B cell (primary cell): Measurements from ENCODE around the gene SNAP47. TPM values are rescaled to one million over a fixed set of nuclear protein-coding genes. Genes with fewer than 3 reads are reported as not detected.
A peak's percentile ranks its signal among the peaks of the same experiment; 100 is the strongest.

Experiments used
- ATAC-seq: fragments of 200-7000 bp; cut with Tn5 transposase; one replicate; pipeline ENCODE4 v1.10.0; 2021; ENCODE audit warnings: low read depth, mild to moderate bottlenecking, moderate number of reproducible peaks, moderate library complexity
- CTCF ChIA-PET: fragments of 350-600 bp; sonication (Branson Sonifier 250); formaldehyde crosslinking; loops from one replicate; lab custom pipeline; 2021; ENCODE audit warnings: antibody characterized with exemption, inconsistent platforms; lab: Charles Lee
- POLR2A ChIA-PET: fragments of 350-600 bp; sonication (Branson Sonifier 250); formaldehyde crosslinking; loops from one replicate; lab custom pipeline; 2021; ENCODE audit warnings: antibody characterized with exemption; lab: Charles Lee
- DNase-seq: peaks from one replicate; pipeline ENCODE4 v3.0.0; 2013
- H2AFZ ChIP-seq: 2 replicates; pipeline ENCODE4 v1.6.1; 2012; ENCODE audit warnings: mild to moderate bottlenecking, low read depth, low read length; ENCODE audit not compliant: insufficient read depth, poor library complexity, severe bottlenecking
- H3K27ac ChIP-seq, 2 donors: 1 replicate in 1 of 2; 2 replicates in 1 of 2; pipeline ENCODE4 v1.5.1; 2012 to 2013; ENCODE audit warnings: low read length in 2 of 2, mild to moderate bottlenecking in 2 of 2, moderate library complexity in 1 of 2
- H3K27me3 ChIP-seq, 4 experiments: fragments of 200-600 bp in 1 of 4; sonication (generic) in 1 of 4; replicated peaks in 1 of 4; 1 replicate in 2 of 4; 2 replicates in 2 of 4; pipeline versions ENCODE4 v1.6.1 to v1.7.0; 2013 to 2016; ENCODE audit warnings: low read length in 3 of 4, mild to moderate bottlenecking in 2 of 4, mixed read lengths in 1 of 4, moderate library complexity in 1 of 4; ENCODE audit not compliant: insufficient read depth in 4 of 4, control insufficient read depth in 3 of 4; ENCODE audit errors: control extremely low read depth in 1 of 4
- H3K36me3 ChIP-seq, 2 experiments: replicated peaks in 1 of 2; 1 replicate in 1 of 2; 2 replicates in 1 of 2; pipeline versions ENCODE4 v1.6.1 to v1.7.1; 2013; ENCODE audit warnings: low read length in 1 of 2; ENCODE audit not compliant: insufficient read depth in 2 of 2, control insufficient read depth in 1 of 2; ENCODE audit errors: control extremely low read depth in 1 of 2, extremely low read depth in 1 of 2
- H3K4me1 ChIP-seq, 2 donors: fragments of 200-600 bp in 1 of 2; sonication (generic) in 1 of 2; 1 replicate in 1 of 2; 2 replicates in 1 of 2; pipeline versions ENCODE4 v1.5.1 to v1.6.1; 2013 to 2017; ENCODE audit warnings: low read length in 2 of 2; ENCODE audit not compliant: control insufficient read depth in 2 of 2, insufficient read depth in 2 of 2
- H3K4me2 ChIP-seq: replicated peaks from 2 replicates; pipeline ENCODE3; 2012; ENCODE audit warnings: mild to moderate bottlenecking, low read depth, low read length; ENCODE audit not compliant: poor library complexity, severe bottlenecking
- H3K4me3 ChIP-seq, 5 experiments: fragments of 200-600 bp in 1 of 5; sonication (generic) in 1 of 5; 1 replicate in 3 of 5; 2 replicates in 2 of 5; pipeline versions ENCODE4 v1.5.1 to v1.7.0; 2011 to 2016; ENCODE audit warnings: low read length in 4 of 5, mild to moderate bottlenecking in 4 of 5, low read depth in 2 of 5, control low read depth in 1 of 5, moderate library complexity in 1 of 5; ENCODE audit not compliant: insufficient read depth in 1 of 5; ENCODE audit errors: control extremely low read depth in 1 of 5, extremely low read depth in 1 of 5
- H3K79me2 ChIP-seq: fragments of 200-600 bp; sonication (generic); one replicate; pipeline ENCODE4 v1.6.0; 2016; ENCODE audit warnings: low read length; ENCODE audit not compliant: control insufficient read depth, insufficient read depth
- H3K9ac ChIP-seq: fragments of 200-600 bp; sonication (generic); 2 replicates; pipeline ENCODE4 v1.6.1; 2017; ENCODE audit warnings: mild to moderate bottlenecking, low read length, moderate library complexity
- H3K9me3 ChIP-seq, 3 donors: one replicate each; pipeline versions ENCODE4 v1.6.1 to v1.7.1; 2013; ENCODE audit warnings: low read length in 2 of 3; ENCODE audit not compliant: control insufficient read depth in 2 of 3, insufficient read depth in 1 of 3; ENCODE audit errors: control extremely low read depth in 1 of 3
- H4K20me1 ChIP-seq: 2 replicates; pipeline ENCODE4 v1.6.0; 2012; ENCODE audit warnings: mild to moderate bottlenecking, low read length; ENCODE audit not compliant: insufficient read depth, control insufficient read depth, poor library complexity, severe bottlenecking
- H3K27ac Mint-ChIP-seq: one replicate; pipeline ENCODE4 v1.8.0; 2021; ENCODE audit warnings: mixed read lengths
- H3K27me3 Mint-ChIP-seq: one replicate; pipeline ENCODE4 v1.8.0; 2021; ENCODE audit warnings: mixed read lengths
- H3K4me1 Mint-ChIP-seq: one replicate; pipeline ENCODE4 v1.8.0; 2021; ENCODE audit warnings: mixed read lengths
- H3K4me3 Mint-ChIP-seq: one replicate; pipeline ENCODE4 v1.8.0; 2021; ENCODE audit warnings: mixed read lengths
- H3K9me3 Mint-ChIP-seq: one replicate; pipeline ENCODE4 v1.8.0; 2022; ENCODE audit warnings: mixed read lengths; ENCODE audit not compliant: insufficient read depth
- EZH2 ChIP-seq: IDR thresholded peaks from 2 replicates; pipeline ENCODE4 v1.6.1; 2012; ENCODE audit warnings: borderline replicate concordance, low read depth, mild to moderate bottlenecking, moderate library complexity, low read length; ENCODE audit not compliant: insufficient read depth, poor library complexity, severe bottlenecking
- WGBS: methylation state at CpG from one replicate; pipeline ENCODE4 v1.1.5; 2013; ENCODE audit warnings: missing lambda C conversion rate; ENCODE audit not compliant: insufficient coverage; 5-methylcytosine and 5-hydroxymethylcytosine counted together
- intact Hi-C: fragments of 100-400 bp; cut with micrococcal nuclease; formaldehyde crosslinking; loops from one replicate; pipeline ENCODE4 v1.10.0; 2022
- polyA plus RNA-seq: library from polyadenylated mRNA; depleted of rRNA; stranded (reverse); fragments of >200 nt; gene quantifications from 2 replicates; pipeline ENCODE4 v1.2.3, GENCODE V29; 2012
- total RNA-seq, 2 donors: library from RNA; stranded (reverse); fragments of 120-200 nt in 1 of 2; gene quantifications; 1 replicate in 1 of 2; 2 replicates in 1 of 2; pipeline versions ENCODE4 v1.2.3 to v1.2.4, GENCODE V29; 2013 to 2022
- TF ChIP-seq, protein P1 (sequence below): fragments of 200-600 bp; IDR thresholded peaks from one replicate; pipeline ENCODE4 v1.8.0; 2022; ENCODE audit warnings: antibody characterized with exemption, mild to moderate bottlenecking

Gene SNAP47
- total and polyA plus RNA-seq, 2 donors (not counting 1 experiment from before 2014, with no cell fraction given) = 25.6 to 34.9 TPM

- peaks cover 20% of the 10 kb centered on the region for H4K20me1 ChIP-seq
- Mint-ChIP-seq H3K27me3 (no peaks in the 10 kb centered on the region), H3K27ac (peak overlapping the region; percentile 87), H3K4me1 (peaks cover 39% of the 10 kb centered on the region), H3K9me3 (no peaks in the 10 kb centered on the region), H3K4me3 (peak overlapping the region; percentile 91)
- H3K9ac ChIP-seq = peak overlapping the region; percentile 94
- no peaks in the 10 kb centered on the region for H3K9me3 ChIP-seq
- no peaks in the 10 kb centered on the region for H3K27me3 ChIP-seq
- peak overlapping the region; percentile 34 to 96 (median 83) for H3K4me3 ChIP-seq
- no peak for TF ChIP-seq EZH2
- TF ChIP-seq, protein P1, sequence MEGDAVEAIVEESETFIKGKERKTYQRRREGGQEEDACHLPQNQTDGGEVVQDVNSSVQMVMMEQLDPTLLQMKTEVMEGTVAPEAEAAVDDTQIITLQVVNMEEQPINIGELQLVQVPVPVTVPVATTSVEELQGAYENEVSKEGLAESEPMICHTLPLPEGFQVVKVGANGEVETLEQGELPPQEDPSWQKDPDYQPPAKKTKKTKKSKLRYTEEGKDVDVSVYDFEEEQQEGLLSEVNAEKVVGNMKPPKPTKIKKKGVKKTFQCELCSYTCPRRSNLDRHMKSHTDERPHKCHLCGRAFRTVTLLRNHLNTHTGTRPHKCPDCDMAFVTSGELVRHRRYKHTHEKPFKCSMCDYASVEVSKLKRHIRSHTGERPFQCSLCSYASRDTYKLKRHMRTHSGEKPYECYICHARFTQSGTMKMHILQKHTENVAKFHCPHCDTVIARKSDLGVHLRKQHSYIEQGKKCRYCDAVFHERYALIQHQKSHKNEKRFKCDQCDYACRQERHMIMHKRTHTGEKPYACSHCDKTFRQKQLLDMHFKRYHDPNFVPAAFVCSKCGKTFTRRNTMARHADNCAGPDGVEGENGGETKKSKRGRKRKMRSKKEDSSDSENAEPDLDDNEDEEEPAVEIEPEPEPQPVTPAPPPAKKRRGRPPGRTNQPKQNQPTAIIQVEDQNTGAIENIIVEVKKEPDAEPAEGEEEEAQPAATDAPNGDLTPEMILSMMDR = no peak
- WGBS = 2% methylated on average over 27 of the region's 31 CpGs
- peak overlapping the region; percentile 99 for H3K4me2 ChIP-seq
- peaks cover 69% of the 10 kb centered on the region for H3K79me2 ChIP-seq
- ATAC-seq (no peak), DNase-seq (peak; percentile 23)
- peaks cover 12 to 23% of the 10 kb centered on the region in 2 donors for H3K4me1 ChIP-seq
- ChIA-PET POLR2A (interaction anchor here (0.6 to 2.0 kb wide), 3 partner anchors 52 to 356 kb away, joined by 3 to 5 read pairs (median 4); no protein-coding TSS in a partner anchor), CTCF (no interaction called here)
- intact Hi-C loops = loop anchor here (1.0 to 5.0 kb wide), 4 partner anchors 53 to 1103 kb away; partner anchors contain the start of genes ARF1 and ZNF678
- peak overlapping the region; percentile 55 to 90 for H3K27ac ChIP-seq
- peaks cover 0 to 4% of the 10 kb centered on the region in 2 experiments for H3K36me3 ChIP-seq
- H2AFZ ChIP-seq = peak overlapping the region; percentile 97
Measured at GRCh38 chr1:227735539-227736285, 477 bp downstream of the SNAP47 start.
